GM19468 (cell line): ENCODE results near the gene AGPAT3.

Experiments used
- ATAC-seq: cut with Tn5 transposase; IDR thresholded peaks from one replicate; pipeline ENCODE4 v1.9.1; 2021; ENCODE audit warnings: mild to moderate bottlenecking, moderate library complexity, moderate number of reproducible peaks; ENCODE audit not compliant: unreplicated experiment; ENCODE audit errors: extremely low read depth

The AGPAT3 gene

DNA sequence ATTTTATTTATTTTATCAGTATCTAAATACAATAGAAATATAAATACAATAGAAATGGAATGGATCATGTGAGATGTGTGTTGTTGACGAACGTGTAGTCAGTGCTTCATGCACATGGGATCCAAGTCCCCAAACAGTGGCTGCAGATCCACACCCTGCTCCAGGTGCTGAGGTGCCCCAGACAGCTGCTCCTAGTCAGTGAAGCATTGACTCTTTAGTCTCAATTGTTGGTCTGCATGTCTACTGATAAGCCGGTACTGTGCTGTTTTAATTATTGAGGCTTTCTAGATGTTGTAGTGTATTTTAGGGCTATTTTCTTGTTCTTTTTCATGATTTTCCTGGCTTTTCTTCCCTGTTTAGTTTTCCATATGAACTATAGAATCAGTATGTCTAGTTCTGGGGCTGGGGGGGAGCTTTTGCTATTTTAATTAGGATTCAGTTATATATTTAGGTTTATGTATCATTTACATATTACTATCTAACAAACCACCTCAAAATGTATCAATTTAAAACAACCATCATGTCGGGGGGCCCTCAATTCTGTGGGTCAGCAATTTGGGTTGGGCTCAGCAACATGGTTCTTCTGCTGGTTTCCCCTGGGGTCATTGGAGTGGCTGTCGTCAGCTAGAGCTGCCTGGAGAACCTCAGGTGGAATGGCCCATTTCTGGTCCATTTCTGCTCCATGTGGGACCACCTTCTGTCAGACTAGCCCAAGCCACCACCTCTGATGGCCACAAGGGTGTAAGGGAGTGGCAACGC, 83.9 kb downstream of the AGPAT3 start:
- ATAC-seq = no peak

DNA sequence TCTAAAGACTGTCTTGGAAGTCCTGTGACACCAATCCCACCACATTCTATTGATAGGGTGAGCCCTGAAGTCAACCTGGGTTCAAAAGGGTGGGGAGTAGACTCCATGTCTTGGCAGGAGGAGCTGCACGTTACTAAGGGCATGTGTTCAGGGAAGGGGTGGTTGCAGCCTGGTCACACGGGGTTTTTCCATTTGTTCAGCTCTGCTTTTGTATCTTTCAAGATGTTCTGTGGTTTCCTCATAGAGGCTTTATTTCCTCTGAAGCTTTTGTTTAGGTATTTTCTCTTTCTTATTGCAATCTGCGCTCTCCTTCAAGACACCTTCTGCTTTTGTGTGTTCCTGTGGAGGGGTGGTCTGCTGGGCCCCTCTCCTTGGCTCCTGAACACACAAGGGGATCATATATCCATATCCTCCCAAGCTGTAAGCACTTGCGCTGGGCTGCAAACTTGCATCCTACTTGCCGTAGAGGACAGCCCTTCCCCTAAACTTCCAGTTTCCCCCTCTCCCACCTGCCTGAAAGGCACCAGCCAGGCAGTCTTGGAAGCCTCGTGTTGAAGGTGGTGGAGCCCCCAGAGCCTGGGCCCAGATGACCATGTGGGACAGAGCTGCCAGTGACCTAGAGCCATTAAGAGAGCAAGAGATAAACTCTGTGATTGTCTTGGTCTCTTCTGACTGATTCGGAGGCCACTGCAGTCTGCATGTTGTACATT, 84.6 kb downstream of the AGPAT3 start:
- ATAC-seq = no peak

DNA sequence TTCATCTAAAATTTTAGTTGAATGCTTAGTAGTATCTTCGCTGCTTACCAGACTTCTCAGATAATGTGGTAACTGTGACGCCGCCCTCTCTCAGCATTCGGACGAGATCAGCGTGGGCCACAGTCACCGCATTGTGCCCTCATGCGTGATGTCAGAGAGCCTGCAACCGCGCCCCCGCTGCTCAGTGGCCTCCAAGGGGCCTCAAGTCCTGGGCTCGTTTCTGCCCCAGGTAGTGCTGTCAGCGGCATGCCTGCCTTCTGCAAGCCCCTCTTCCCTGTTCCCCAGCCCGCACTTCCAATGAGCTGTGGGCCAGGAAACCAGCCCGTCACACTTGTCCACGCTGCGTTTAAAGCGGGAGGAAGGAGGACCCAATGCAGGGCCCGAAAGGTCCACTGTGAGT, 85.5 kb downstream of the AGPAT3 start:
- no peak for ATAC-seq

DNA sequence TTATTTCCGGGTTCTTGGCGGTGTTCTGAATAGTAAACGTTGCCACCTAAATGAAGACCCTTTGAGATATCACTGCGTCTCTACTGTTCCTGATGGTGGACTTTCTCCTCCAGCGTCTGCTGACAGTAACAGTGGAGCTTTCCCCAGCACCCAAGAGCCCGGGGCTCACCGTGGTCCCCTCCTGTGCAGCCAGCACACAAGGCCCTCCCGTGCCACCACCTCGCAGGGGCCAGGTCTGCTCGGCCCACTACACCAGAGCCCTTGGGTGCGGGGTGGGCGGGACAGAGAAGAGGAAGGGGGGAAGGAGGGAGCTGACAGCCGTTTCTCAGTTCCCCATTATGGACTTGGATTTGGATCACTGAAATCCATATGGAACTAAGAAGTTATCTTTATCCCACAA, 85.9 kb downstream of the AGPAT3 start:
- no peak for ATAC-seq

DNA sequence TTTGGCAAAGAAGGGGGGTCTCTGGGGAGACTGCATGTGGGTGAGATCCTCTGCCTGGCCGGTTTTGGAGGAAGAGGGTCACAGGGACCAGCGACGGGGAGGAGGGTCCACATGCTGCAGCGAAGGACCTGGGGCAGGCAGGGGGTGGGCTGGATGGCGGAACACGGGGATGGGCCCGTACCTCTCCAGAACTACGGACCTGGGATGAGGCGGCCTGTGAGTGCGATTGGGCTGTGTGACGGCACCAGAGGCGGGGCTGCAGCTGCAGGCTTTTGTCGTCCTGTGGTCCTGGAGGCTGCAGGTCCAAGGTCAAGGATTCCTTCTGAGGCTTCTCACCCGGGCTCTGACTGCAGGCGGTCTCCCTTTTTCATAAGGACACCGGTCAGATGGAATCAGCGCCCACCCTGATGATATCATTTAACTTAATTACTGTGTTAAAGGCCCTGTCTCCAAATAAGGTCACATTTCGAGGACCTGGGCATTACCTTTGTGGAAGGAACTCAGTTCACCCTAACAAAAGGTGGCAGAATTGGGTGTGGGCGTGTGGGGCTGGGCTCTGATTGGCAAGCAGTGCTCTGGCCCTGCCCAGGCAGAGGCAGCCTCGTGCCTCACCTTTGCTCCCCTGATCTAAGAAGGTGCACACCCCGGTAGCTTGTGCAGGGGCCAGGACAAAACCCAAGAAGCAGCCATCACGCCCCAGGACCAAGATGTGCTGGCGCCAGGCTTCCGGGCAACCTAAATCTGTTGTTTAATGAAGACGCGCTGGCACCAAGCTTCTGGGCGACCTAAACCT, 87.1 kb downstream of the AGPAT3 start:
- no peak for ATAC-seq

DNA sequence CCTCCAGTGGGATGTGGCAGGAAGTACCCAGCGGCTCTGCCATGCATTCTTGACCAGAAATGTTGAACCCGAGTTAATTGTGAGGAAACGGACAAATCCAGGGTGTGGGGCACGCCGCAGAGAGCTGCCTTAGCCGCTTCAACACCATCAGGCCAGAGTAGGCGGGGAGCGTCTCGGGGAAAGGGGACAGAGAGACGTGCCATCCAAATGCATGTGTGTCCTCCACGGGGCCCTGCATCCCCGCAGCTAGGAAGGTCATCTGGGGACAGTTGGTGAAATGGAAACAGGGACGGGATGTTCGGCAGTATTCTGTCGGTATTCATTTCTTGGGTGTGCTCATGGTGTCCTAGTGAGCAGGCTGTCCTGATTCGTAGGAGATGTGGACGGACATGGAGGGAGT, 88.0 kb downstream of the AGPAT3 start:
- ATAC-seq = no peak

DNA sequence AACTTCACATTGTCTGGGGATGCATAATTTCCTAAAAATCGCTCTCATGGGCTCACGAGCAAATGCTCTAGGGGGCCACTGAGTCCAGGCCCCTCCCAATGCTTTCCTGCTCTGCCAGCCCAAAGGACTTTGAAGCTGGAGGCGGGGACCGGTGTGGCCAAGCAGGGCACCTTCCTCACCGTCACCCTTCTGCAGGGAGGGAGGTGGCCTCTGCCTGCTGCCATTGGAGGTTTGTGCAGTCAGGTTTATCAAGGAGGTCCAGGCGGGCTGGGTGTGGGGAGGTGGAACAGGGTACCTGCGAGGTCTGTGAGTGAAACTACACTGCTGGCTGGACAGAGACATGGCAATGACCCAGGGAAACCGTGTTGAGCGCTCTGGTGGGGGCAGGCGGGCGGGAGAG, 89.0 kb downstream of the AGPAT3 start:
- no peak for ATAC-seq

DNA sequence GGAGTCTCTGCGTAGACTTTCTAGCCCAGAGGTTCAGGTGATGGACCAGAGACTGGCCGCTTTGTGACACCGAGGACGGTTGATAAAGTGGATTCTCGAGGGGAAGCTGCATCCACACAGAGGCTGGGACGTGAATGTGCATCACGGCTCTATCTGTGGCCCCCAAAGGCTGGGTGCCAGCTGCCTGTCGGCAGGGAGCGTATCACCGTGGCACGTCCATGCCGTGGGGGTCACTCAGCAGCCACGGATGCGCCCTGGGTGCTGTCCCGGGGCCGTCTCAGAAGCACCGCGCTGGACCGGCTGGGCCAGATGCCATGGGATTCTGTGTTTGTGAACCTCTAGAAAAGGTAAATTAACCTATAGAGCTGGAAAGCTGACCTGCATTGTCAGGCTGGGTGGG, 89.9 kb downstream of the AGPAT3 start:
- ATAC-seq = no peak

DNA sequence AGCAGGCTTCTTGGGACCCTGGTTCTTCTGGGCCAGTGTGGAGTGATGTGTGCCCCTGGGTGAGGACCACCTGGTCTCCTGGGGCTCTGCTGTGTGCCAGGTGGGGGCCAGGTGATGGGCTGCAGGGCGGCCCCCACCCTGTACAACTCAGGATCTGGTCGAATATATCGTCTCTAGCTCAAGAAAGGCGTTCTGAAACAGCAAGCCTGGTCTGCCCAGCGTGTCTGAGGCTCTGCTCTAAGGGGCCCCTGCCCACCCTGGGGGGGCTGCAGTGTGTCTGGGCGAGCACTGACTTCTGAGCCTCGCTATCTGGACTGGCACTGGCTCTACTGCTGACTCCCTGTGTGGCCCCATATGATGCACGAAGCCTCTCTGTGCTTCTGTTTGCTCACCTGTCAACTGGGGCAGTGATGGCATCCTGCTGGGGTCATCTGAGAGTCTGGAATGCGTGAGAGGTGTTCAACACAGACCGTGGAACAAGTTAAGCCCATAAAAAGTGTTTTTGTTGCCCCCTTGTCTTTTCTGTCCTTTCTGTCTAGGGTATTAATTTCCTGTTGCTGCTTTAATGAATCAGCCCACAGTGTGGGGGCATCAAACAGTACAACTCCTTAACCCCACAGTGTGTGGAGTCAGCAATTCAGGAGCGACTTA, 91.1 kb downstream of the AGPAT3 start:
- no peak for ATAC-seq

DNA sequence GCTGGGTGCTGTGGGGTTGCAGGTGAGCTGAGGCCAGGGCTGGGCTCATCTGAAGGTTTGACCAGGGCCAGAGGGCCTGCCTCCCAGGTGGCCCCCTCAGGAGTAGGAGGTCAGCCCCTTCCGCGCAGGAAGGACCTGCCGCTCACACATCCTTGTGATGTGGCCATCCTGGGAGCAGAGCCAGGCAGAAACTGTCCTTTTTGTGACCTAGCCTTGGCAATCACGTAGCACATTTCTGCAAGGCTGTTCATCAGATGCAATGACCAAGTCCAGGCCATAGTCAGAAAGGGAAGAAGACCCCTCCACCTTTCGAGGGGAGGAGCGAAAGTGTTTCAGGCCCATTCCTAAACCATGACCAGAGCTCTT, 91.6 kb downstream of the AGPAT3 start:
- no peak for ATAC-seq

DNA sequence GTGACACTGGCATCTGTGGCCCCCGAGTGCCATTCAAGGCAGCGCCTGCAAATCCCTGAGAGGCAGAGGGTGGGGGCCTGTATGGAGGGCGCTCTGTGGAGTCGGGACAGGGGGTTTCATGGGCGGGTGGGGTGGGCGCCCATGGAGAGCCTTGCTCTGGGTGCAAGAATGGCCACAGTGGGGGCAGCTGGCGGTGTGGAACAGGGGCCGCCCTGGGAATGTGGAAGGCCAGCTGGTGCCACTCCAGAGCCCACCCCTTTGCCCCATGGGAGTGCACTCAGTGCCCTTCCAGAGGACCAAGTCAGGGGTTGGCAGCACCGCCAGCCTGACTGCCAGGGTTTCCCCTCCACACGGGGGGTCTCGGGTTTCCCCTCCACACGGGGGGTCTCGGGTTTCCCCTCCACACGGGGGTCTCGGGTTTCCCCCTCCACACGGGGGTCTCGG, 92.1 kb downstream of the AGPAT3 start:
- ATAC-seq = no peak

DNA sequence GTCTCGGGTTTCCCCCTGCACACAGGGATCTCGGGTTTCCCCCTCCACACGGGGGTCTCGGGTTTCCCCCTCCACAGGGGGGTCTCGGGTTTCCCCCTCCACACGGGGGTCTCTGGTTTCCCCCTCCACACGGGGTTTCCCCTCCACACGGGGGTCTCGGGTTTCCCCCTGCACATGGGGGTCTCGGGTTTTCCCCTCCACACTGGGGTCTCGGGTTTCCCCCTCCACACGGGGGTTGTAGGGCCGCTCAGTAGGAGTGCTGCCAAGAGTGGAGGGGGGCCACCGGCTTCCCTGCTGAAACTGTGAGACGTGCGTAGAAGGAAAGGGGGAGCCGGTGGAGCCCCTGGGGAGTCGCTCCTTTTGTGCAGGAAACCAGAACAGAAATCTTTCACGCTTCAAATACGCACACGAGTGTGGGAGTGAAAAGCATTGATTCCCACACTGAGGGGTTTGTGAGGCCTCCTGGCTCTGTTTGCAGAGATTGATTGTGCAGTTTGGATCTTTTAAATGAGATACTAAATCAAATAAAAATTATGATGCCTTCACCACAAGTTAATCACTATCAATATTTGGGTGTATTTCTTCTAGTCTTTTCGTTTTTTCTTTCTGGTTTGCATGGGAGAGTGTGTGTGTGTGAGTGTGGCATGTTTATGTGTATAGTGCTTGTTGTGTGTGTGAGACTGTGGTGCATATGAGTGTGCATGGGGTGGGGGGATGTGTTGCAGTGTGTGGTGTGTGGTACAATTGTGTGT, 92.8 kb downstream of the AGPAT3 start:
- no peak for ATAC-seq

DNA sequence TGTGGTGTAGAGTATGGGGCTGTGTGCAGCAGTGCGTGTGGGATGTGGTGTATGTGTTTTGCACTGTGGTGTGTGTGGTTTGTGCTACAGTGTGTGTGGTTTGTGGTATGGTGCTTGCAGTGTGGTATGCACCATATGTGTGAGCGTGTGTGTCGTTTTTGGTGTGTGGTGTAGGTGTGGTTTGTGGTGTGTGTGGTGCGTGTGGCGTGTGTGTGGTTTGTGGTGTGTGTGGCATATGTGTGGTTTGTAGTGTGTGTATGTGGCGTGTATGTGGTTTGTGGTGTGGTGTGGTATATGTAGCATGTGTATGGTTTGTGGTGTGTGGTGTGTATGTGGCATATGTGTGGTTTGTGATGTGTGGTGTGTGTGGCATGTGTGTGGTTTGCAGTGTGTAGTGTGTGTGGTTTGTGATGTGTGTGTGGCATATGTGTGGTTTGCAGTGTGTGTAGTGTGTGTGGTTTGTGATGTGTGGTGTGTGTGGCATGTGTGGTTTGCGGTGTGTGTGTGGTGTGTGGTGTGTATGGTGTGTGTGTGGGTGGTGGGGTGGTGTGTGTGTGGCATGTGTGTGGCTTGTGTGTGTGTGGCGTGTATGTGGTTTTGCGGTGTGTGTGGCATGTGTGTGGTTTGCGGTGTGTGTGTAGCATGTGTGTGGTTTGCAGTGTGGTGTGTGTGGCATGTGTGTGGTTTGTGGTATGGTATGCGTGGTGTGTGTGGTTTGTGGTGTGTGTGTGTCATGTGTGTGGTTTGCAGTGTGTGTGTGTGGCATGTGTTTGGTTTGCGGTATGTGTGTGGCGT, 93.5 kb downstream of the AGPAT3 start:
- no peak for ATAC-seq

DNA sequence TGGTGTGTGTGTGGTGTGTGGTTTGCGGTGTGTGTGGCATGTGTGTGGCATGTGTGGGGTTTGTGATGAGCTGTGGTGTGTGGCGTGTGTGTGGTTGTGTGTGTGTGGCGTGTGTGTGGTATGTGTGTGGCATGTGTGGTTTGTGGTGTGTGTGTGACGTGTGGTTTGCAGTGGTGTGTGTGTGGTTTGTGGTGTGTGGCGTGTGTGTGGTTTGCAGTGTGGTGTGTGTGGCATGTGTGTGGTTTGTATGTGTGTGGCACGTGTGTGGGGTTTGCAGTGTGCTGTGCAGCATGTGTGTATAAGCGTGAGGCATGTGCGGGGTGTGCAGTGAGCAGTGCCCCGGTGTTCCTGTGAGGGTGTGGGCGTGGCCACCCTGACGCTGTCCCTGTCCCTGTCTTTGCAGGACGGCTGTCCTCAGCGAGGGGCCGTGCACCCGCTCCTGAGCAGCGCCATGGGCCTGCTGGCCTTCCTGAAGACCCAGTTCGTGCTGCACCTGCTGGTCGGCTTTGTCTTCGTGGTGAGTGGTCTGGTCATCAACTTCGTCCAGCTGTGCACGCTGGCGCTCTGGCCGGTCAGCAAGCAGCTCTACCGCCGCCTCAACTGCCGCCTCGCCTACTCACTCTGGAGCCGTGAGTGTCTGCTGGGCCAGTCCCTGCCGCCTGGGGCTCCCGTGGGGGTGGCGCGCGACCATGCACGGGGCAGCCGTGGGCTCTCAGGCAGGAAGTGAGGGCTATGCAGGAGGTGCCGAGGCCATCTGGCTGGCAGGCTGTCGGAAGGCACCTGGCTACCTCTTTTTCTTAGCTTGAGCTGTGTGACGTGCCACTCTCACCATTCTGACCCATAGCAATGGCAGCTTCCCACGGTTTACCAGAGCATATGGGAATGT, 94.5 kb downstream of the AGPAT3 start:
- ATAC-seq = no peak

DNA sequence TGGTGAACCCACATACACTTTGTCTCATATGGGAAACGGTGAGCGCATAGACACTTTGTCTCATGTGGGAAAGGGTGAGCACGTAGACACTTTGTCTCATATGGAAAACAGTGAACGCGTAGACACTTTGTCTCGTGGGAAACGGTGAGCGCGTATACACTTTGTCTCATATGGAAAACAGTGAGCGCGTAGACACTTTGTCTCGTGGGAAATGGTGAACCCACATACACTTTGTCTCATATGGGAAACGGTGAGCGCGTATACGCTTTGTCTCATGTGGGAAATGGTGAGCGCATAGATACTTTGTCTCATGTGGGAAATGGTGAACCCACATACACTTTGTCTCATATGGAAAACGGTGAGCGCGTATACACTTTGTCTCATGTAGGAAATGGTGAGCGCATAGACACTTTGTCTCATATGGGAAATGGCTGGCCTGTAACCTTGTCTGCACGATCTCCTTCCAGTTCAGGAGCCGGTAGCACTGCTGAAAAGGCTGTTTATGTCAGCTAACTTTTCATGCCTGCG, 96.4 kb downstream of the AGPAT3 start:
- ATAC-seq = no peak

DNA sequence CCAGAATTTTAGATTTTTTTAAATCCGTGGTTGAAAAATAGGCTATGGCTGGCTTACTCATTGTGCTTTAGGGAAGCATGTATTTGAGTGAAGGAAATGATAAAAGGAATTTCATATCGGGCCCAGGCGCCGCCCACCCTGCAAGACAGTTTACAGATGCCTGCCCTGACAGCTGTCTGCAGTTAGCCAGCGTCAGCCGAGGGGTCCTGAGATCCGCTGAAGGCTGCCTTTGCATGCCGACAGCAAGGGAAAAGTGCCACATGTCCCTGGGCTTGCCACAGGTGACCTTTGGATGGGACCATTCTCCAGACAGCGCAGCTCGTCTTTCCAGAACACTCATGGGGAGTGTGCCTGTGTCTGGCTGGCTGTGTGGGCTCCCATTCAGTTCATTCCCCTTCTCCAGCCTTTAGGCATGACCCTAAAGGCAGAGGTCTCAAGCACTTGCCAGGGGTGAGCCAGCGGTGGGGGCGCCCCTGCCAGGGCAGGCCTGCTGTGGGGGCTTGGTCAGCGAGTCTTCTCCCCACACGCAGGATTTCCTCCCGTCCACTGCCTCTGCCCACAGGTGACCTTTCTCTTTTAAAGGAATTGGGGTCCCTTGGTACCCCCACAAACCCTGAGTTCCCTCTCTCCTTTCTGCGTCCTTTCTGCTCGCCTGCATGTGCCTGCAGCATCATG, 101.0 kb downstream of the AGPAT3 start:
- no peak for ATAC-seq

DNA sequence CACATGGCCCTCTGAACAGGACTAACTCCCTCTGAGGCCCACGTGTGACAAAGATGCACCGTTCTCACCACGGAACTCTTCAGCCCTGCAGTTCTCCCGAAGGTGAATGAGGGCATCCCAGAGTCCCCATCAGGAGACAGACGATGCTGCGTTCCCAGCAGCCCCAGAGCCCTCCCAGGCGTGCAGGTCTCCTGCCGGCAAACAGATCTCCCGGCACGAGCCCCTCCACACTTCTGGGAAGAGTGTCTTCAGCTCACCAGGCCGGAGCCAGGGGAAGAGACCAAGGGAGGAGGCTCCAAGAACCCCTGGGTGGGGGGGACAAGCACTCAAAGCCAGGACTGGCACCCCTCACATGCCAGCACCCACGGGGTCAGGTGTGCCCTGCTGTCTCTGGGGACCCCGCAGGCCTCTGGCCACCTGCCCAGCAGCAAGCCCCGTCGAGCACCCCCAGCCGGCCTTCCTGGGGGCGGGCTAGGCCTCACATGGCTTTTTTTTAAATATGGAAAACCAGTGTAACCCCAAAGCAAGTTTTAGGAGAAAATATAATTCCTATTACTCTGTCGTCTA, 102.0 kb downstream of the AGPAT3 start:
- no peak for ATAC-seq
